GM18519 (cell line): ENCODE measurements around the gene SMYD1.

Experiments used
- ATAC-seq: cut with Tn5 transposase; IDR thresholded peaks from one replicate; pipeline ENCODE4 v1.9.1; 2021; ENCODE audit warnings: mild to moderate bottlenecking, moderate library complexity; ENCODE audit not compliant: unreplicated experiment, low FRiP score

The SMYD1 gene

GRCh38 chr2:88055371-88056128 lies 12.1 kb upstream of the SMYD1 start, which contains the start of gene KRCC1:
KRCC1 (minus strand) TSS chr2:88055783; CDS start chr2:88028563, 27,220 bp downstream.
- ATAC-seq: peak; percentile 92

GRCh38 chr2:88057437-88057844 lies 10.2 kb upstream of the SMYD1 start:
- ATAC-seq: no peak

GRCh38 chr2:88058191-88058590 lies 9.4 kb upstream of the SMYD1 start:
- no peak for ATAC-seq

GRCh38 chr2:88059979-88060906 lies 7.4 kb upstream of the SMYD1 start:
- ATAC-seq: peak; percentile 45

GRCh38 chr2:88060907-88061275 lies 6.7 kb upstream of the SMYD1 start:
- ATAC-seq: no peak

GRCh38 chr2:88061295-88061694 lies 6.3 kb upstream of the SMYD1 start:
- ATAC-seq: no peak

GRCh38 chr2:88066543-88066942 lies 1.1 kb upstream of the SMYD1 start:
- no peak for ATAC-seq

- no peak for ATAC-seq
Measured at GRCh38 chr2:88067189-88067588, 436 bp upstream of the SMYD1 start.

- no peak for ATAC-seq
Measured at GRCh38 chr2:88068044-88068443, 419 bp downstream of the SMYD1 start.

- no peak for ATAC-seq
Measured at GRCh38 chr2:88069117-88069516, 1.5 kb downstream of the SMYD1 start.

GRCh38 chr2:88070055-88070454 lies 2.4 kb downstream of the SMYD1 start:
- ATAC-seq: no peak

GRCh38 chr2:88071365-88071764 lies 3.7 kb downstream of the SMYD1 start:
- ATAC-seq: no peak

- ATAC-seq: no peak
Measured at GRCh38 chr2:88074150-88074549, 6.5 kb downstream of the SMYD1 start.

- ATAC-seq: no peak
Measured at GRCh38 chr2:88074854-88075292, 7.2 kb downstream of the SMYD1 start.

- no peak for ATAC-seq
Measured at GRCh38 chr2:88077080-88077479, 9.5 kb downstream of the SMYD1 start.

- ATAC-seq: no peak
Measured at GRCh38 chr2:88078643-88079172, 11.1 kb downstream of the SMYD1 start.

- ATAC-seq: no peak
Measured at GRCh38 chr2:88080545-88080944, 12.9 kb downstream of the SMYD1 start.

- ATAC-seq: no peak
Measured at GRCh38 chr2:88081924-88082608, 14.4 kb downstream of the SMYD1 start.

GRCh38 chr2:88082781-88083180 lies 15.2 kb downstream of the SMYD1 start:
- ATAC-seq: no peak

- no peak for ATAC-seq
Measured at GRCh38 chr2:88085099-88085498, 17.5 kb downstream of the SMYD1 start.

- no peak for ATAC-seq
Measured at GRCh38 chr2:88085602-88086001, 18.0 kb downstream of the SMYD1 start.
